NCI-H82 treated with DMSO at 0.1 percent for 48 hours (cell line): ENCODE data around the gene EPHB6.

Experiments
- DNase-seq: peaks from one replicate; lab custom pipeline; 2025; ENCODE audit not compliant: unreplicated experiment; lab: John Stamatoyannopoulos, UW

EPHB6 gene

GRCh38 chr7:142863891-142864685, 9.2 kb downstream of the EPHB6 start:
- DNase-seq, result no peak

DNA sequence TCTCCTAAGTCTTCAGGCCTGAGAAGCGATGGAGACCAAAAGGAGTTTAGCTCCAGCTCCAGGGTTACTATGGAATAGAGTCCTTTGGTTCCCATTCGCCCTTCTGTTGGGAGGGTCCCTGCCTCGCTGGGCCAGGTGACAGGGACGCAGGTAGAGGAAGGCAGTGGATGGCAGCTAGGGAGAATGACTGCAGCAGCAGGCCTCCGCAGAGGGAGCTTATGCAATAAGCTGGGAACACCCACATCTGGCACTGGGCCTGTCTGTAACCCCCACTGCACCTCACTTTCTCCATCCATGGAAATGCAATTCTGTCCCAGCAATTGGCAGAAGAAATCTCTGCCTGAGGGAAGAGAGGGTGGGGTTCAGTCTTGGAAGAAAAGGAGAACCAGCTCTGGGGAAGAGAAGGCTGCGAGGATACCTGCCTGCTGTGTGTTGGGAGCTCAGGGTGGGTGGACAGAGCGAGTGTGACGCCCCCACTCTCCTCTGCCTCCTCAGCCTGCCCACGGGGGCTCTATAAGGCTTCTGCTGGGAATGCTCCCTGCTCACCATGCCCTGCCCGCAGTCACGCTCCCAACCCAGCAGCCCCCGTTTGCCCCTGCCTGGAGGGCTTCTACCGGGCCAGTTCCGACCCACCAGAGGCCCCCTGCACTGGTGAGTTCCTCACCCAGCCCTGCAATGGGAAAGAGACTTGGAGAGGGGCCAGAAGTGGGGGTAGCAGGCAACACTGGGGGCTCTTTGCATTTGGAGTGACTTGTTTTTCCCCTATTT, 10.3 kb downstream of the EPHB6 start:
- no peak for DNase-seq

GRCh38 chr7:142865766-142866165, 10.9 kb downstream of the EPHB6 start:
- DNase-seq, result no peak

DNA sequence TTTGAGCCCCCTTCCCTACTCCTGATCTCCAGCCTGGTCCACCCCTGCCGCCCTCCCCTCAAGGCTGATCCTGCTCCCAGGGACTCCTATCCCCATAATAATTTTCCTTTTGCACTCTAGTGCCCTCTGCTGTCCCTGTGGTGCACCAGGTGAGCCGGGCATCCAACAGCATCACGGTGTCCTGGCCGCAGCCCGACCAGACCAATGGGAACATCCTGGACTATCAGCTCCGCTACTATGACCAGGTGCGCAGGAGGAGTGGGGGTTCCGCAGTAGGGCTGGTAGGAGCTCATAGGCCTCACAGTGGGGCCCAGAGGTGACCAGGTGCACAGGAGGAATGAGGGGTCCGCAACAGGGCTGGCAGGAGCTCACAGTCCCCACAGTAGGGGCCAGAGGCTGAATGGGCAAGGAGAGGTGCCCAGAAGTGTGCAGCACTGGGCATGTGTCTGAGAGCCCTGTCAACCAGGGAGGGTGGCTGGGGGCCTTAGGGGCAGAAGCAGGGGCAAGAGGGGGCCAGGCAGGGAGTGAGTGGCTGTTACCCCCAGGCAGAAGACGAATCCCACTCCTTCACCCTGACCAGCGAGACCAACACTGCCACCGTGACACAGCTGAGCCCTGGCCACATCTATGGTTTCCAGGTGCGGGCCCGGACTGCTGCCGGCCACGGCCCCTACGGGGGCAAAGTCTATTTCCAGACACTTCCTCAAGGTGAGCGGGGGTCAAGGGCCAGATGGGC, 11.7 kb downstream of the EPHB6 start:
- DNase-seq, result no peak

DNA sequence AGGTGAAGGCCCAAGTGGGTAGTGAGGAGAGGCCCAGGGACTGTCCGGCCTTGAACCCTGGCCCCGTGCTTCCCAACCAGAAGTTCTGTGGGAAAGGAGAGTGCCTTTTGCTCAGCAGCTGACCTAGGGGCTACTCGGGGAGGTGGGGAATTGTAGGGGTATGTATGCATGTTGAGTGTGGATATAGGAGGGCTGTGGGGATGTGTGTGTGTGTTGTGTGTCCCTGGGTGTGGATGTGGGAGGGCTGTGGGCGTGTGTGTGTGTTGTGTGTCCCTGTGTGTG, 12.2 kb downstream of the EPHB6 start:
- DNase-seq, result no peak

DNA sequence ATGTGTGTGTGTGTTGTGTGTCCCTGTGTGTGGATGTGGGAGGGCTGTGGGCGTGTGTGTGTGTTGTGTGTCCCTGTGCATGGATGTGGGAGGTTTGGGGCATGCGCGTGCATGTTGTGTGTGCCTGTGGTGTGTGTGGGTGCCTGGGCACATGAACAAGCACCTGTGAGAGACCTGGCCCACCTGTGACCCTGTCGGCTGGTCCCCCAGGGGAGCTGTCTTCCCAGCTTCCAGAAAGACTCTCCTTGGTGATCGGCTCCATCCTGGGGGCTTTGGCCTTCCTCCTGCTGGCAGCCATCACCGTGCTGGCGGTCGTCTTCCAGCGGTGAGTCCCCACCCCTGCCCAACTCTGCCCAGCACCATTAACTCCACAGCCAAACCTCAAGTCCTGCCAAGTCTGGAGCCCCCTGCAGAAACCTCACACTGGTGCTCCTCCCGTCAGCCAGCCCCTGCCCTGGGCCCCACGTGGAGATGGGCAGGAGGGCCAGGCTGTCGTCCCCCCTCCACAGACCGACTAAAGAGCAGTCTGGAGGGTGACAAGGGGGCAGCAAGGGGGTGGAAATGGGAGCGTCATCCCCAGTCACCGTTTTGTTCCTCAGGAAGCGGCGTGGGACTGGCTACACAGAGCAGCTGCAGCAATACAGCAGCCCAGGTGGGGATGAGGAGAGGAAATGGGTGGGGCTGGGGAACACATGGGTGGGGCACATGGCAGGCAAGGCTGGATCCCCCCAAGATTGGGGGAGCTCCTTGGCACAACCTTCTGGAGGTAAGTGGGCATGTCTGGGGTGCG, 12.7 kb downstream of the EPHB6 start:
- DNase-seq, result no peak

- no peak for DNase-seq
These were observed 13.5 kb downstream of the EPHB6 start for GRCh38 chr7:142868188-142868985.

- no peak for DNase-seq
These were observed 14.1 kb downstream of the EPHB6 start for GRCh38 chr7:142868986-142869415.

DNA sequence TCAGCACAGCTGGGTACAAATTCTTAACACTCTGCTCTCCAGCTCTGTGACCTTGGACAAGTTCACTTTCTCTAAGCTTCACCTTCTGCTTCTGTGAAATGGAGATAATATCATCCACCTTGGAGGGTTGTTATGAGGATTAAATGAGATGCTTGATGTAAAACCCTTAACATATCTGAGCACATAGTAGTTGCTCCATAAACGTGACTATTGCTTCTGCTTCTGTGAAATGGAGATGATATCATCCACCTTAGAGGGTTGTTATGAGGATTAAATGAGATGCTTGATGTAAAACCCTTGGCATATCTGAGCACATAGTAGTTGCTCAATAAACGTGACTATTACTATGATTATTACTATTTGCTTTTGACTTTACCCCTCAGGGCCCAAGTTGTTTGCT, 14.6 kb downstream of the EPHB6 start:
- no peak for DNase-seq

GRCh38 chr7:142870147-142870559, 15.3 kb downstream of the EPHB6 start:
- no peak for DNase-seq

DNA sequence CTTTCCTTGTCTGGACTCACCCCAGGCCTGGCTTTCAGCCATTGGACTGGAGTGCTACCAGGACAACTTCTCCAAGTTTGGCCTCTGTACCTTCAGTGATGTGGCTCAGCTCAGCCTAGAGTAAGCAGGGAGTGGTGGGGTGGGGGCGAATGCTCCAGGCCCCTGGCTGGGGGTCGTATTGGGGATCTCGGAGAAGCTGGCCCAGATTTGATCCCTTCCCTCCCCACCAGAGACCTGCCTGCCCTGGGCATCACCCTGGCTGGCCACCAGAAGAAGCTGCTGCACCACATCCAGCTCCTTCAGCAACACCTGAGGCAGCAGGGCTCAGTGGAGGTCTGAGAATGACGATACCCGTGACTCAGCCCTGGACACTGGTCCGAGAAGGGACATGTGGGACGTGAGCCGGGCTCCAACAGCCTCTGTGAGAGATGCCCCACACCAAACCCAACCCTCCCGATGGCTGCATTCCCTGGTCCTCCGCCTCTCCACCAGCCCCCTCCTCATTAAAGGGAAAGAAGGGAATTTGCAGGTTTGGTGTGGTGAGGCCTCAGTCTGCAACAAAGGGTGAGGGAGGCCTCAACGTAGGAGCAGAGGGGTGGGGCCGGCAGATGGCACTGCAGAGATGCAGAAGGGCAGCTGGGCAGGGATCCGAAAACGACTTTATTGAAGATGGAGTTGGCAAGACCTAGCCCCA, 15.8 kb downstream of the EPHB6 start:
- DNase-seq, result no peak

DNA sequence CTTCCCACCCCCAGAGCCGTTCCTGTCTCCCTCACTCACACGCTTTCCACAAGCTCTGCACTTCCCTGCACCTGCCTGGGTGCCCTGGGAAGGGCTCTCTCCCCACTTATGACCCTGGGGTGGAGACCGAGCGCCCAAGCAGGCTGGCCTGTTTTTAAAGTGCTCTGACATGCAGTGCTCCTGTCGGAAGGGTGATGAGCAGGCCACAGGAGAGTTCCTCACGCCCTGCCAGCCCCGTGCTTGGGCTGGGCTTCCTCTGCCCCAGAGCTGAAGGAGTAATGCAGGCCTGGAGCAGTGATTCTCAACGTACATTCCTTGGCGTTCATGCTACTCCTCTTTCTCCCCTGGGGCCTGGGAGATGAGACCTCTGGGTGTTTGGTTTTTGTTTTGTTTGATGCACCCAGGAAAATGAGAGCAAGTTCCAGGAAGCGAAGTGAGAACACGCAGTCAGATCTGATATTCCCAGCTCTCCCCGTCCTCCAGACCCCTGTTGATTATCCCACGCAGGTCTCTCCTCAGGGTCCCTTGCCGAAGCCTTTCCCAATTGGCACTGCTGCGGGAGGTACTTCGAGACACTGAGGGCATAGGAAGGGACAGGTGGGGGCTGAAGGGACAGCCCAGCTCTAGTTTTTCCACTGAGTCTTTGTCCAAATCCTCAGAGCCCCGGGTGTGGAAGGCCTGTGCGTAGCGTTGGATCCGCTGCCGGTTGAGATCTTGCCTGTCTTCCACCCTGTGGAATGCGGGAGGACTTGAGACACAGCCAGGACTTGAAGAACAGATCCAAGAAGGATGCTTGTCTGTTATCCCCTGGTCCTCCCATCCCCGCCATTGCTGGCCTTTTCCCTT, 16.6 kb downstream of the EPHB6 start:
- DNase-seq, result no peak

DNA sequence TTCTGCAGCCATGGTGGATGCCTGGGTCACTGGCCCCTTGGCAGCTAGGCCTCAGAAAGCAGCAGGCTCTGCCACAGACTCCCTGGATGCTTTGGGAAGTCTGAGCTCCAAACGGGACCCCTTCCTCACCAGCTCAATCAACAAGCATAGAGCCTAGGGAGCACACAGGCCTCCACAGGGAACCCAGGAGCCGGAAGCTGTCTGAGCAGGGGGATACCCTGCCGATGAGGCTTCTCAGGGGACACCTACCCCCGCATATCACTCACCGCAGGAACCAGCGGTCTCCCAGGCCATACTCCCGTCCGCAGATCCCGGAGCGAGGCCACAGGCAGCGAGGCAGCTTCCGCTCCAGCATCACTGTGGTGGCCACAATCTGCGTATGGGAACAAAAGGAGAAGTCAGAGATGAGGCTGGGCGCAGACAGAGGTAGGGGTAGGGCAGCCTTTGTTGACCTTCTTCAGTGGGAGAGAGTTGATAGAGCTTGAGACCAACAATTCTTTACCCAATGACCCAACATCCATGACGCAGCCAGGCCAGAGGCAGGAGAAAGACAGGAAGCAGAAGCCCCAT, 17.3 kb downstream of the EPHB6 start:
- no peak for DNase-seq

DNA sequence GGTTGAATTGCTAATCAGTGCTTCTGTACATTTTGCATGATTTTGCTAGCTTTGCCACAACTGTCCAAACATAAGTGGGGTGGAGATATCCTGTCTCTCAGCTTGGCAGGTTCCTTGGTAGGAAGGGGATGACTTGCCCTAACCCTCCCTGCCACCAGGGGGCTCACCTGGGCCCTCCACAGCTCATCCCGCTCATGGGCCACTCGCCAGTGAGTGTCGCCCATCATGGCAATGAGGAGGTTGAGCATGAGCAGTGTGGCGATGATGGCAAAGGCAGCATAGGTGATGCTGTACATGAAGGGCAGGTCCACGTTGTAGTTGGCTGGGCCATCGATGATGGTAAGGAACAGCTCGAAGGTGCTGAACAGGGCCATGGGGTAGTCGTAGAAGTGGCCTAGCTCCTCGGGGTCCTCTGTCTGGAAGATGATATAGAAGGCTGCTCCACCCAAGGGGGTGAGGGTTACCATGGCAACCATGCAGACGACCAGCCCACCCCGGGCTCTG, 18.5 kb downstream of the EPHB6 start:
- DNase-seq, result no peak

- DNase-seq, result no peak
These were observed 19.0 kb downstream of the EPHB6 start for GRCh38 chr7:142873871-142874270.

- no peak for DNase-seq
These were observed 19.5 kb downstream of the EPHB6 start for GRCh38 chr7:142874409-142874808.

DNA sequence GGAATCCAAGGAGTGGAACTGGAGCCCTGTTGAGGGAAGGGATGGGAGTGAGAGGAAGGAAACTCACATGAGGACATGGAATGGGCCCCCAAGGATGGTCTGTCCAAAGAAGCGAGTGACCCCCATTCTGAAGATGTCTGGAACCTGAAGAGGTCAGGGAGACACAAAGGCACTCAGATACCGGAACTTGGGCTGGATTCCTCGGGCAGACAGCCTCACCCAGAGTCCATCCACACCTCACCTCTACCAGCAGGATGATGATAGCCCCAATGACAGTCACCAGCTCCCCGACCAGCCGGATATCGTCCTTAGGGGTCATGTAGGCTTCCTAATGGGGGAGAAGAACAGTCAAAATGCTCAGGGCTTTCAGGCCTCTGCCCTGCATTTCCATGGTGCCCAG, 20.0 kb downstream of the EPHB6 start:
- DNase-seq, result no peak

DNA sequence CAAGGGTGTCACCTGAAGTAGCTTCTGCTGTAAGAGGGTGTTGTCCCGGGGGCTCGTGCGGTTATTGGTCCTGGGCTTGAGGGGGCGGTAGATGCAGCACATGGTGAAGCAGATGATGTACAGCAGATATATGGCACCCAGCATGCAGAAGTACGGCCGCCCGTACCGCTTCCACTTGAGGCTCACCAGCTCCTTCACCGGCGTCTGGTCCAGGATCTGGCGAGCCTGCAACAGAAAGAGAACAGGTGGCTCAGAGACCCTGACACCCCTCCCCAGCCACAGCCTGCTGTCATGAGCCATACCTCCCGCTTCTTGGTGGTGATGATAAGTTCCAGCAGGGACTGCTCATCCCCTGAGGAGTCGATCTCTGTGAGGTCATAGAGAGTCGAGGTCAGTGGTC, 20.6 kb downstream of the EPHB6 start:
- DNase-seq, result no peak
